Cardiac muscle cell (in vitro differentiated cells and primary cell): ENCODE data around the gene ATP5F1B. TPM values are rescaled to one million over a fixed set of nuclear protein-coding genes. Genes with fewer than 3 reads are reported as not detected.

ENCODE experiments used
- DNase-seq, 2 donors: peaks; one replicate each; pipeline versions ENCODE4 v3.0.0 to v3.0.0-alpha.2; 2010 to 2017; ENCODE audit warnings: low read depth in 1 of 2, low spot score in 1 of 2
- H3K27ac ChIP-seq: fragments of 200-600 bp; sonication (generic); 2 replicates; pipeline ENCODE4 v1.5.1; 2016
- H3K27me3 ChIP-seq: fragments of 200-600 bp; sonication (generic); 2 replicates; pipeline ENCODE4 v1.6.0; 2016; ENCODE audit warnings: control low read depth
- H3K36me3 ChIP-seq: fragments of 200-600 bp; sonication (generic); 2 replicates; pipeline ENCODE4 v1.5.1; 2016; ENCODE audit warnings: control low read depth
- H3K4me1 ChIP-seq: fragments of 200-600 bp; sonication (generic); 2 replicates; pipeline ENCODE4 v1.8.1; 2017; ENCODE audit warnings: low read depth, mild to moderate bottlenecking, mixed run types
- H3K4me3 ChIP-seq: fragments of 200-600 bp; sonication (generic); 2 replicates; pipeline ENCODE4 v1.5.1; 2016; ENCODE audit warnings: mild to moderate bottlenecking
- H3K9me3 ChIP-seq: fragments of 200-600 bp; sonication (generic); 2 replicates; pipeline ENCODE4 v1.5.1; 2017; ENCODE audit warnings: low read depth, mild to moderate bottlenecking, control low read depth
- CTCF ChIP-seq: IDR thresholded peaks from 2 replicates; pipeline ENCODE4 v1.5.1; 2012; ENCODE audit warnings: low read depth, mild to moderate bottlenecking, low read length
- polyA plus RNA-seq: library from polyadenylated mRNA; unstranded; fragments of >200 nt; fragmentation: Nextera tagmentation; extraction: Ambion mirVana; gene quantifications from 2 replicates; pipeline ENCODE4 v1.2.1, GENCODE V29; 2016
- total RNA-seq: library from RNA; depleted of rRNA; stranded (reverse); fragments of >200 nt; gene quantifications from 2 replicates; pipeline ENCODE4 v1.2.3, GENCODE V29; 2016

Gene ATP5F1B
- total and polyA plus RNA-seq, 2 experiments from 2014 or later, result 1,322 to 3,964 TPM

GRCh38 chr12:56634837-56635791 is 10.7 kb downstream of the ATP5F1B start:
- Histone ChIP-seq H3K4me1 (peaks cover 31% of the 10 kb centered on the region), H3K9me3 (no peaks in the 10 kb centered on the region), H3K36me3 (peaks cover 22% of the 10 kb centered on the region), H3K27ac (peak overlapping the region; percentile 88), H3K27me3 (no peaks in the 10 kb centered on the region), H3K4me3 (peak overlapping the region; percentile 86)
- peak; percentile 62 for TF ChIP-seq CTCF
- DNase-seq, result peak; percentile 85 to 86

DNA sequence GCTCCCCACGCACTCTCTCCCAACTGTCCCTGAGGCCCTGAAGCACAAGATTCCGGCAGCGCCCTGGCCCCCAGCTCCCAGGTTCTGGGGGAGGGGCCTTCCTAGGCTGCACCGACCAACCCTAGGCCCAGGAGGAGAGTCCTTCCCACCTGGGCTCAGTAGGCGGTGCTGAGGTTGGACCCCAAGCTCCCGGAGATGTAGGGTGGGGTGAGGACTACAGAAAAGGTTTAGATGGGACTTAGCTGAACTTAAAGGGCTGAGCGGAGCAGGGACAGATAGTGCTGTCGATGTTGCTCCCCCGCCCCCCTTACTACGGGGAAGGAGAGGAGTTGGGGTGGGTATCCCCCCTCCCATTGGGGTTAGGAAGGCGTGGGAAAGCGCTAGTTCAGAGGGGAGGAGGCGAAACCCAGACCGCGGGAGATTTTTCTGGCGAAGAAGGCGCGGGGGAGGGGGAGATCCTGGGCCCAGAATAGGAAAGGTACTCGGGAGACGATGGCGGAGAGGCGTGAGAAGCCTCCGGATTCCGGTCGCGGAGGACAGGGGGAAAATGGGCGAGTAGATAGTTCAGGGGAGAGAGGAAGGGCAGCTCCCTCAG is 11.4 kb downstream of the ATP5F1B start:
- Histone ChIP-seq H3K9me3 (no peaks in the 10 kb centered on the region), H3K4me1 (peaks cover 31% of the 10 kb centered on the region), H3K4me3 (peak overlapping the region; percentile 86), H3K36me3 (peaks cover 16% of the 10 kb centered on the region), H3K27ac (peak overlapping the region; percentile 88), H3K27me3 (no peaks in the 10 kb centered on the region)
- no peak for TF ChIP-seq CTCF
- DNase-seq, result peak in 1 of 2 donors; percentile 82

GRCh38 chr12:56633468-56634241 is 12.1 kb downstream of the ATP5F1B start:
- peaks cover 9% of the 10 kb centered on the region for H3K36me3 ChIP-seq
- no peaks in the 10 kb centered on the region for H3K27me3 ChIP-seq
- peak overlapping the region; percentile 88 for H3K27ac ChIP-seq
- TF ChIP-seq CTCF, result no peak
- H3K9me3 ChIP-seq, result no peaks in the 10 kb centered on the region
- DNase-seq, result no peak
- H3K4me1 ChIP-seq, result peaks cover 31% of the 10 kb centered on the region
- peak overlapping the region; percentile 86 for H3K4me3 ChIP-seq

GRCh38 chr12:56632701-56633467 is 12.9 kb downstream of the ATP5F1B start:
- peak overlapping the region; percentile 6 for H3K4me3 ChIP-seq
- peaks cover 38% of the 10 kb centered on the region for H3K4me1 ChIP-seq
- no peaks in the 10 kb centered on the region for H3K27me3 ChIP-seq
- TF ChIP-seq CTCF, result no peak
- peaks cover 2% of the 10 kb centered on the region for H3K36me3 ChIP-seq
- peak in 1 of 2 donors; percentile 12 for DNase-seq
- no peaks in the 10 kb centered on the region for H3K9me3 ChIP-seq
- peak overlapping the region; percentile 7 for H3K27ac ChIP-seq
